Nephron (organoid): ENCODE data around the gene ATAD1.
"Not testable (repeated sequence)": the region's sequence is repeated elsewhere in the genome, so short reads cannot be mapped to it uniquely, and the experiment has no call there.

ENCODE experiments used
- H3K27ac Mint-ChIP-seq, 3 experiments: 2 replicates each; pipeline ENCODE4 v1.8.0; 2020; ENCODE audit warnings: mixed read lengths in 3 of 3, mild to moderate bottlenecking in 2 of 3, moderate library complexity in 1 of 3
- H3K27me3 Mint-ChIP-seq: 2 replicates; pipeline ENCODE4 v1.8.0; 2021; ENCODE audit warnings: low read depth, mild to moderate bottlenecking, moderate library complexity, mixed read lengths
- H3K36me3 Mint-ChIP-seq: 2 replicates; pipeline ENCODE4 v1.8.0; 2020; ENCODE audit warnings: low read depth, mixed read lengths
- H3K4me1 Mint-ChIP-seq: 2 replicates; pipeline ENCODE4 v1.8.0; 2020; ENCODE audit warnings: mixed read lengths
- H3K4me3 Mint-ChIP-seq, 3 experiments: 2 replicates each; pipeline ENCODE4 v1.8.0; 2020; ENCODE audit warnings: mild to moderate bottlenecking in 3 of 3, mixed read lengths in 3 of 3, moderate library complexity in 2 of 3
- H3K9me3 Mint-ChIP-seq: 2 replicates; pipeline ENCODE4 v1.8.0; 2020; ENCODE audit warnings: mixed read lengths
- TF ChIP-seq, protein P1 (sequence below), 3 experiments: fragments of 200-600 bp; sonication (generic); IDR thresholded peaks; one replicate each; pipeline ENCODE4 v1.5.0; 2021; ENCODE audit warnings: antibody characterized with exemption in 3 of 3; ENCODE audit not compliant: unreplicated experiment in 3 of 3

The ATAD1 gene, protein sequence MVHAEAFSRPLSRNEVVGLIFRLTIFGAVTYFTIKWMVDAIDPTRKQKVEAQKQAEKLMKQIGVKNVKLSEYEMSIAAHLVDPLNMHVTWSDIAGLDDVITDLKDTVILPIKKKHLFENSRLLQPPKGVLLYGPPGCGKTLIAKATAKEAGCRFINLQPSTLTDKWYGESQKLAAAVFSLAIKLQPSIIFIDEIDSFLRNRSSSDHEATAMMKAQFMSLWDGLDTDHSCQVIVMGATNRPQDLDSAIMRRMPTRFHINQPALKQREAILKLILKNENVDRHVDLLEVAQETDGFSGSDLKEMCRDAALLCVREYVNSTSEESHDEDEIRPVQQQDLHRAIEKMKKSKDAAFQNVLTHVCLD

DNA sequence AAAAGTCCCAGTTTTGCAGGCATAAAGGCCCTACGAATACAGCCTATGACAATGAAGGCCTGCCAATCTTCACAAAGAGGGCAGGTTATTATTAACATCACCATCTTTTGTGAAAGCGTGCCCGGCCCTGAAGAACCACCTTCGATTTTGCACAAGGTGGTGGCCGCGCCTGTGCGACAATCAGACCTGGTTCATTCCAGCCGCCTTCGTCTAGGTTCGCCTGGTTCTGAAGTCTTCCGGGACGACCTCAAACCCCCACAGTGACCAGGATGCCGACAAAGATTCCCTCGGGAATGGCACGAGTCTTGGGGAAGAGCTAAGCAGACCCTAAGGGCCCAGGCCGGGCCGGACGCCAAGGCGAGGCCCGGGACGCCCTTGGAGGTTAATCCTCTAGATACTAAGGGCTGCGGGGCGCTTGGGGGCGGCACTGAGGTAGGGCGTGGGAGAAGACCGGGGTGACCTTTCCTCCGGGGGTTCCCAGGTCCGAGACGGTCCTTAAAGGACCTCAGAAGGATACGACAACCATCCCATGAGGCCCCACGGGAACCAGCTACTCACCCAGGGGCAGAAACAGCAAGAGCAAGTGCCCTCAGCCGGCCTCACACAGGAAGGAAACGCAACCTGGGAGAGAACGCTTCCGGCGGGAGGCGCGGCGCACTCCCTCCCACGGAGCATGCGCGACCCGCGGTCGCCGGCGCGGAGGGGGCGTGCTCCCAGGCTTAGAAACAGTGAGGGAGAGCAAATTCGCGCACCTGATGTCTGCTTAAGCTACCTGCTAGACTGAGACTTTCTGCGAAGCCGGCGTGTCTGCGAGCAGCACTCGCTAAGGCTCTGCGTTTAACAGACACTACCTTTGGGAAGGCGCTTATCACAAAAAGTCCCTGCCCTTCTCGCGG is at the start of gene ATAD1:
Gene ATAD1 (minus strand): TSS at position 618 of the 896 bp plus-strand sequence. CDS start 3,627 bp downstream, outside the sequence.
- TF ChIP-seq, protein P1, sequence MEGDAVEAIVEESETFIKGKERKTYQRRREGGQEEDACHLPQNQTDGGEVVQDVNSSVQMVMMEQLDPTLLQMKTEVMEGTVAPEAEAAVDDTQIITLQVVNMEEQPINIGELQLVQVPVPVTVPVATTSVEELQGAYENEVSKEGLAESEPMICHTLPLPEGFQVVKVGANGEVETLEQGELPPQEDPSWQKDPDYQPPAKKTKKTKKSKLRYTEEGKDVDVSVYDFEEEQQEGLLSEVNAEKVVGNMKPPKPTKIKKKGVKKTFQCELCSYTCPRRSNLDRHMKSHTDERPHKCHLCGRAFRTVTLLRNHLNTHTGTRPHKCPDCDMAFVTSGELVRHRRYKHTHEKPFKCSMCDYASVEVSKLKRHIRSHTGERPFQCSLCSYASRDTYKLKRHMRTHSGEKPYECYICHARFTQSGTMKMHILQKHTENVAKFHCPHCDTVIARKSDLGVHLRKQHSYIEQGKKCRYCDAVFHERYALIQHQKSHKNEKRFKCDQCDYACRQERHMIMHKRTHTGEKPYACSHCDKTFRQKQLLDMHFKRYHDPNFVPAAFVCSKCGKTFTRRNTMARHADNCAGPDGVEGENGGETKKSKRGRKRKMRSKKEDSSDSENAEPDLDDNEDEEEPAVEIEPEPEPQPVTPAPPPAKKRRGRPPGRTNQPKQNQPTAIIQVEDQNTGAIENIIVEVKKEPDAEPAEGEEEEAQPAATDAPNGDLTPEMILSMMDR (IDR thresholded peaks at IDR 0.05; ENCODE audit: unreplicated experiment in 3 of 3) = peak in 2 of 3 experiments; percentile 9 to 21
- peak within 1 kb of the TSS; percentile 97 to 100 (median 99) for H3K4me3 Mint-ChIP-seq
- H3K4me1 Mint-ChIP-seq = peaks cover 30% of the 10 kb centered on the region
- no peaks in the 10 kb centered on the region for H3K27me3 Mint-ChIP-seq
- H3K9me3 Mint-ChIP-seq = no peaks in the 10 kb centered on the region
- peaks cover 15% of the 10 kb centered on the region for H3K36me3 Mint-ChIP-seq
- peak within 1 kb of the TSS; percentile 92 to 98 (median 96) for H3K27ac Mint-ChIP-seq

DNA sequence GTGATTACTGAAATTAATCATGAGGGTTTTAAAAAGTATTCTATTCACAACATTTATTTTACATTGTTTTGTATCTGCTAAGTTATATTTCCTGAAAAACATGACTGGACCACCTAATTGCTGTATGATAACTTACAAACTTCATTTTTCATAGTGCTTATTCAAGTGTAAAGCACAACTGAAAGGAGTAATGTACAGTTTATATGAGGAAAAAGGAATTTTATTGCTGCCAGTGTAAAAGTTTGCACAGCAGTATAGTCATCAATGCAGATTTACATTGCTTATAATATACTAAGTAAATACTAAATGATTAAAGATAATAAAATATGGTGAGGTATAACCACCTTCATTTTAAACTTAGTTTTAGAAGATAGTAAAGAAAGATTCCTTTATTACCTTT is 49.4 kb upstream of the ATAD1 start:
- TF ChIP-seq, protein P1 (IDR thresholded peaks at IDR 0.05; ENCODE audit: unreplicated experiment in 3 of 3) = no peak
- H3K27me3 Mint-ChIP-seq = no peaks in the 10 kb centered on the region
- H3K9me3 Mint-ChIP-seq = no peaks in the 10 kb centered on the region
- H3K4me3 Mint-ChIP-seq = peak overlapping the region; percentile 96 to 100 (median 98)
- H3K27ac Mint-ChIP-seq = peak overlapping the region; percentile 39 to 66 (median 40)
- H3K36me3 Mint-ChIP-seq = peaks cover 25% of the 10 kb centered on the region
- peaks cover 33% of the 10 kb centered on the region for H3K4me1 Mint-ChIP-seq

DNA sequence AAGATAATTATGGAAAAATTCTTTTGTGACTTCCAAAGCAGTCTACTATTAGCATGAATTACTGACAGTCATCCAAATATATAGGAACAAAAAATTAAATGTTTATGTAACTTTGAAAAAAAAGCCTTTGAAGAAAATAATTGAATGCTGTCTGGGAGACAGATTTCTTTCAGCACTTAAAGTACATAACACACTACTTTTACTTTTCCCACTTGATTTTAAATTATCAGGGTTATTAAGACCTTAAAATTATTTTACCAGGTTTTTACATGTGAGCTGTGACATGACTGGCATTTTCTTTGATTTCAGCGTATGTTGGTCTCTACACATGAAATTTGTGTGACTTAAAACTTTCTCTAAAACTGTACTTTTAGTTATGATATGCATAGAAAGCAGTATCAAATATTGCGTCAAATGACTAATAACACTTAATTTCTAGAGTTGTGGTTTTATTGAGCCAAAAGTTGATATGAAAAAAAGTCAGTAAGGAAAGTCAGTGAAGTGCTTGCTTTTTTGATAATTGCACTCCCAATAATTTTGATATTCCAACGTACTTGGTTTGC is 48.5 kb upstream of the ATAD1 start:
- H3K4me3 Mint-ChIP-seq = peak overlapping the region; percentile 96 to 100 (median 98)
- H3K36me3 Mint-ChIP-seq = peaks cover 25% of the 10 kb centered on the region

DNA sequence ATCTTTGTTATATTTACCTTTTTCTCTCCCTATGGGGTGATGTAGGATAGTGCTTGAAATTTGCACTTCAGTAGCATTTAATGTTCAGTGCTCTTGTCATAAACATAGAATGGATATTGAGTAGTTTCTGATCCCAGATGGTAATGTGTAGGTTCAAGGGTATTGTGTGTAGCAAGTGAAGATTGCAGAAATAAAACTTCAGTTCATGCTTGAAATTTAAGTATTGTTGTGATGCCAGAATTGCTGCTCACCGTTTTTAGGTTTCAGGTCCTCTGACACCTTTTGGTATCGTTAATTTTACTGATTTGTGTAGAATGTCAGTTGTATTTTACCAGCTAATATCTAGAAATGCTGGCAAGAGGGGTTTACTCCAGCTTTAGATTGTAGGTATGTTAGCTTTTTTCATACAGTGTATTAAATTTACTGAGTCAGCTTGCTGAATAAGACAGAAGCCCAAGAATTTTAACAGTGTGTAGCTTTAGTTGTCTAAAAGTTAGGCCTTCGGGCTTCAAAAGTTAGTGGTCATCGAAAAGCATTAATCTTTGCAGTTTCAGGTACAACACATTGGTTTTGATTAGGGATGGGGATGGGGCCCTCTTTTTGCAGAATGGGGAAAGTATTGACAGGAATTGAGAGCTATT is 47.3 kb upstream of the ATAD1 start:
- Mint-ChIP-seq H3K4me1 (peaks cover 28% of the 10 kb centered on the region), H3K27me3 (no peaks in the 10 kb centered on the region), H3K4me3 (peak overlapping the region; percentile 96 to 100 (median 98)), H3K9me3 (no peaks in the 10 kb centered on the region), H3K36me3 (peaks cover 17% of the 10 kb centered on the region), H3K27ac (peak overlapping the region; percentile 94 to 98 (median 96))
- TF ChIP-seq, protein P1 (IDR thresholded peaks at IDR 0.05; ENCODE audit: unreplicated experiment in 3 of 3) = no peak

More for the DNA sequence above, 48.5 kb upstream of the ATAD1 start:
- H3K27ac Mint-ChIP-seq = peak overlapping the region; percentile 39 to 62 (median 40)
- TF ChIP-seq, protein P1 (IDR thresholded peaks at IDR 0.05; ENCODE audit: unreplicated experiment in 3 of 3) = no peak
- H3K27me3 Mint-ChIP-seq = no peaks in the 10 kb centered on the region
- H3K9me3 Mint-ChIP-seq = no peaks in the 10 kb centered on the region
- peaks cover 35% of the 10 kb centered on the region for H3K4me1 Mint-ChIP-seq

DNA sequence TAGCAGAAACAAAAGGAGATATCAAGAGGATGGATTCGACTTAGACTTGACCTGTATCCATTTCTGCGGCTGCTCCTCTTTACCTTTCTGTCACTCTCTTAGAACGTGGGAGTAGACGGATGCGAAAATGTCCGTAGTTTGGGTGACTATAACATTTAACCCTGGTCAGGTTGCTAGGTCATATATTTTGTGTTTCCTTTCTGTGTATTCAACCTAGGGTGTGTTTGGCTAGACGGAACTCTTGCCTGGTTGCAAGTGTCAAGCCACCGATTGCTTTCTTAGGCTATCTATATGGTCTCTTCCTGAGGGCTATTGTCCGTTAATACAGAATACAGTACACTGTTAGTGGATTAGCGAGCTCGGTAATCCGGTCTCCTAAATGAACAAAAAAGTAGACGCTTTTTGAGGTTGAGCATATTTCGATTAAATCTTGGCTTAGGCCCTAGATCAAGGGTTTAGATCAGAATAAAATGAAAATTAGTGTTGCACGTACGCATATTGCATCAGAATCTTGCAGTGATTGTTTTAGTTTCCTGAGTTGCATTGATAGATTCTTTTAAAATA is 46.6 kb upstream of the ATAD1 start:
- peaks cover 17% of the 10 kb centered on the region for H3K36me3 Mint-ChIP-seq
- H3K27ac Mint-ChIP-seq = peak overlapping the region; percentile 94 to 98 (median 96)
- peaks cover 26% of the 10 kb centered on the region for H3K4me1 Mint-ChIP-seq
- peak overlapping the region; percentile 96 to 100 (median 98) for H3K4me3 Mint-ChIP-seq
- TF ChIP-seq, protein P1 (IDR thresholded peaks at IDR 0.05; ENCODE audit: unreplicated experiment in 3 of 3) = no peak
- no peaks in the 10 kb centered on the region for H3K27me3 Mint-ChIP-seq
- H3K9me3 Mint-ChIP-seq = no peaks in the 10 kb centered on the region

DNA sequence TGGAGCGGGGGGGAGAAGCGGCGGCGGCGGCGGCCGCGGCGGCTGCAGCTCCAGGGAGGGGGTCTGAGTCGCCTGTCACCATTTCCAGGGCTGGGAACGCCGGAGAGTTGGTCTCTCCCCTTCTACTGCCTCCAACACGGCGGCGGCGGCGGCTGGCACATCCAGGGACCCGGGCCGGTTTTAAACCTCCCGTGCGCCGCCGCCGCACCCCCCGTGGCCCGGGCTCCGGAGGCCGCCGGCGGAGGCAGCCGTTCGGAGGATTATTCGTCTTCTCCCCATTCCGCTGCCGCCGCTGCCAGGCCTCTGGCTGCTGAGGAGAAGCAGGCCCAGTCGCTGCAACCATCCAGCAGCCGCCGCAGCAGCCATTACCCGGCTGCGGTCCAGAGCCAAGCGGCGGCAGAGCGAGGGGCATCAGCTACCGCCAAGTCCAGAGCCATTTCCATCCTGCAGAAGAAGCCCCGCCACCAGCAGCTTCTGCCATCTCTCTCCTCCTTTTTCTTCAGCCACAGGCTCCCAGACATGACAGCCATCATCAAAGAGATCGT is 46.0 kb upstream of the ATAD1 start:
- Mint-ChIP-seq H3K4me1 (peaks cover 26% of the 10 kb centered on the region), H3K4me3 (peak overlapping the region; percentile 96 to 100 (median 98)), H3K36me3 (peaks cover 17% of the 10 kb centered on the region), H3K27ac (peak overlapping the region; percentile 94 to 98 (median 96))
- H3K27me3 Mint-ChIP-seq, H3K9me3 Mint-ChIP-seq: not testable (repeated sequence)
